Stimulated activated CD4-positive, alpha-beta T cell treated with anti-CD3 and anti-CD28 coated beads, TNF-alpha, amount 100 ng/mL, for 1 hour (primary cell): ENCODE measurements around the gene ICE2.

Experiments used
- DNase-seq, 3 donors: peaks; one replicate each; pipeline ENCODE4 v3.0.0-alpha.2; 2020; ENCODE audit warnings: low read depth in 3 of 3, low spot score in 1 of 3

ICE2 gene

GRCh38 chr15:60390871-60391501 is 88.0 kb downstream of the ICE2 start:
- no peak for DNase-seq

GRCh38 chr15:60390231-60390630 is 88.7 kb downstream of the ICE2 start:
- DNase-seq, result no peak

GRCh38 chr15:60389261-60390077 is 89.5 kb downstream of the ICE2 start:
- no peak for DNase-seq

- DNase-seq, result no peak
Observed at GRCh38 chr15:60387321-60387720, 91.6 kb downstream of the ICE2 start.

- no peak for DNase-seq
Observed at GRCh38 chr15:60386615-60387014, 92.3 kb downstream of the ICE2 start.

GRCh38 chr15:60385620-60386552 is 93.1 kb downstream of the ICE2 start:
- DNase-seq, result no peak

GRCh38 chr15:60384526-60385126 is 94.3 kb downstream of the ICE2 start:
- no peak for DNase-seq

GRCh38 chr15:60384053-60384452 is 94.9 kb downstream of the ICE2 start:
- DNase-seq, result no peak

- DNase-seq, result no peak
Observed at GRCh38 chr15:60382773-60383674, 95.9 kb downstream of the ICE2 start.

- no peak for DNase-seq
Observed at GRCh38 chr15:60381148-60381788, 97.7 kb downstream of the ICE2 start.

GRCh38 chr15:60379525-60380274 is 99.2 kb downstream of the ICE2 start:
- DNase-seq, result no peak

GRCh38 chr15:60379185-60379524 is 99.8 kb downstream of the ICE2 start:
- no peak for DNase-seq

- DNase-seq, result no peak
Observed at GRCh38 chr15:60376677-60377095, 102.3 kb downstream of the ICE2 start.

GRCh38 chr15:60375306-60375705 is 103.6 kb downstream of the ICE2 start:
- no peak for DNase-seq

- no peak for DNase-seq
Observed at GRCh38 chr15:60374628-60375081, 104.3 kb downstream of the ICE2 start.

- DNase-seq, result no peak
Observed at GRCh38 chr15:60374209-60374608, 104.7 kb downstream of the ICE2 start.

GRCh38 chr15:60373745-60374144 is 105.2 kb downstream of the ICE2 start:
- no peak for DNase-seq

GRCh38 chr15:60373327-60373726 is 105.6 kb downstream of the ICE2 start:
- no peak for DNase-seq

- DNase-seq, result no peak
Observed at GRCh38 chr15:60372756-60373155, 106.2 kb downstream of the ICE2 start.
